HG03469 (cell line): ENCODE results near the gene C13orf42.

Experiments used
- ATAC-seq: cut with Tn5 transposase; IDR thresholded peaks from one replicate; pipeline ENCODE4 v1.9.1; 2021; ENCODE audit warnings: mild to moderate bottlenecking, moderate library complexity, moderate number of reproducible peaks; ENCODE audit not compliant: unreplicated experiment

The C13orf42 gene

GRCh38 chr13:51035978-51036377 is 75.1 kb downstream of the C13orf42 start:
- ATAC-seq, result no peak

DNA sequence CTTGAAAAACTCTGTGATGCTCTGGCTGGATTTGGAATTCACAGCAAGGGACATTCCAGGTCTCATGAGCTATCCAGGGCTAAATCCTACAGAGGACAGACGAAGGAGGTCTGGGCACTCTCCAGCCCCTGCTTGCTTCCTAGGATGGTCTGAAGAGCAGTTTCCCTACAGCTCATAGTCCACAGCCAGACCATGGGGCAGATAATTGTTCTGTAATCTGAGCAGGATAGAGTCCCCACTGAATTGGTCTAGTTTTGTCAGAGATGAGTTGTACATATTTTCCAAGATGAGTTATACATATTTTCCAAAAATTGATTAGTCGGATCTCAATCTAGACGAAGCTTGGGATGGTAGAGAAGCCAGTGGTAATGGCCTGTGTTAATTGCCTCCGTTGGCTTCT is 75.6 kb downstream of the C13orf42 start:
- ATAC-seq, result no peak

DNA sequence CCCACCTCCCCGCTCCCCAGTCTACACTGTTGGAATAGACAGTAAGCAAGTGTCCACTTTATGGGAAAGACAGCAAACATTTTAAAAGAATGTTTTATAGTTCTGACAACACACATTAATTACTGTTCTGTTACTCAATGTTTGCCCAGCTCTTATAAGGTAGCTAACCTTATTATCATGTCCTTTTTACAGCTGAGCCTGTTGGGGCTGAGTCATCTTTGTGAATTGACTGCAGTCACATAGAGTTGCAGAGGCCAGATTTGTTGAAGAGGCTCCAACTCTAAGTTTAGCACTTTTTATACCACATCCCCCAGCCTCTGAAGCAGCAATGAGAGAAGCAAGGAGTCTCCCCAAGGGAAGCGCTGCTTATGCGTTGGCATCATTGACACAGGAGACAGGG is 76.2 kb downstream of the C13orf42 start:
- ATAC-seq, result no peak

- no peak for ATAC-seq
These were observed 77.5 kb downstream of the C13orf42 start for GRCh38 chr13:51033421-51034185.

GRCh38 chr13:51032831-51033230 is 78.2 kb downstream of the C13orf42 start:
- ATAC-seq, result no peak
